Activated T-cell treated with anti-CD3 and anti-CD28 coated beads, Interleukin-2, amount 50 U/mL, for 1 hour (primary cell): ENCODE data around the gene ALAS1.
A peak's percentile ranks its signal among the peaks of the same experiment; 100 is the strongest.

ENCODE experiments used
- DNase-seq: peaks from one replicate; pipeline ENCODE4 v3.0.0-alpha.2; 2020

ALAS1 gene

DNA sequence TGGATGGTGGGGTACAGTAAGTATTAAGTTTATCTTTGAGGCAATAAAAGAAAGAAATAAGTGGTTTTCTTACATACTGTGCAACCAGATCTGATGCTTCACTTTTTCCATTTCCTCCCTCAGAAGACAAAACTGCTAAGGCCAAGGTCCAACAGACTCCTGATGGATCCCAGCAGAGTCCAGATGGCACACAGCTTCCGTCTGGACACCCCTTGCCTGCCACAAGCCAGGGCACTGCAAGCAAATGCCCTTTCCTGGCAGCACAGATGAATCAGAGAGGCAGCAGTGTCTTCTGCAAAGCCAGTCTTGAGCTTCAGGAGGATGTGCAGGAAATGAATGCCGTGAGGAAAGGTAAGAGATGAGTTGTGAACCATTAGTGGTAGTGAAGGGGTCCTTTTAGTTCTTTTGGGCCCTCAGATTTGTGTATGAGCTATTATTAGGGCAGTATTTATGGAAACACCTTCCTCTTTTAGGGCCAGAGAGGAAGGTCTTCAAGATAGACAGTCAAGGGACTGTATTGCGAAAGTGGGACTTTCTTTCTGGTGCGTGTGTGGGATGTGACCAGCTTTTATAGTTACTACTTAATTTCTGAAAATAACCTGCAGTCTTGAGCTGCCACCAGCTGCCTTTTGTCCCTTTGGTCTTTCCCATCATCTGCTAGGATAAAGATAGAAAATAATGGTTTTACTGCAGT lies 4.6 kb downstream of the ALAS1 start:
- no peak for DNase-seq

- no peak for DNase-seq
Observed at GRCh38 chr3:52203701-52204100, 5.7 kb downstream of the ALAS1 start.

GRCh38 chr3:52204337-52205073 lies 6.5 kb downstream of the ALAS1 start:
- DNase-seq: no peak

DNA sequence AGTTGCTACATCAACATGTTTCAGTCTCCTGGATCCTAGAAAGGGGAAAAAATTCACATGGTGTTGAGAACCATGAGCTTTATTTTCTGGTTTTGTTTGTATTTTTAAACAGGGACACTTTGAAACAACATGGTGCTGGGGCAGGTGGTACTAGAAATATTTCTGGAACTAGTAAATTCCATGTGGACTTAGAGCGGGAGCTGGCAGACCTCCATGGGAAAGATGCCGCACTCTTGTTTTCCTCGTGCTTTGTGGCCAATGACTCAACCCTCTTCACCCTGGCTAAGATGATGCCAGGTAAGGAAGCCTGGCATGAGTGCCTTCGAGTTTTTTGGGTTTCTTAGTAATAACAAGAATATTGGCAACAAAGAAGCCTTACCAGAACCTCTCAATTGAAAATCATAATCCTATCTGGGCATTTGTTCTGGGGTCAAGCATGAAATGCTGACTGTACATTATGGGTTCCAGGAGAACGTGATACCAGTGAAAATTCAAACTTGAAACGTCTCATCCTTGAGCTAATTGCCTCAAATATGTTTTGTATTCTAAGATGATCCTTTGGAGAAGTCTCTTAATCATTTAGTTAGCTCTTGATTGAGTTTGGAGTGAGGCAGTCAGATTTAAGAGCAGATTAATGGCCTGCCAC lies 7.9 kb downstream of the ALAS1 start:
- no peak for DNase-seq

DNA sequence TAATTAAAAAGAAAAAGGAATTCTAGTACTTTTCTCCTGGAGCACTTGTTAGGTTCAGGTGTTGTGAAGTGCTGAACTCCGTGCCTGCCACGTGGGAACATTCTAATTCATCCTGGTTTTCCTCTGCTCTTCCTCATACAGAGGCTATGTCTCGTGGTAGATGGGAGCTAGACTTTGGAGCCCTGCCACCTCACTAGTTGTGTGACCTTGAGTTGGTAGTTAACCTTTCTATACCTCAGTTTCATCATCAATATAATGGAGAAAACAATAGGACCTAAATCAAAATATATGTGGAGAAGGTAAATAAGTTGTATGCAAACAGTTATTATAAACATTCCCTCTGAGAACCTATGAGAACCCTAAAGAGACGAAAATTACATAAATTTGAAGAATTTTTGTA lies 10.6 kb downstream of the ALAS1 start:
- DNase-seq: no peak

- no peak for DNase-seq
Observed at GRCh38 chr3:52210037-52210436, 12.1 kb downstream of the ALAS1 start.

GRCh38 chr3:52210550-52211046 lies 12.6 kb downstream of the ALAS1 start:
- DNase-seq: no peak

- no peak for DNase-seq
Observed at GRCh38 chr3:52211268-52211891, 13.4 kb downstream of the ALAS1 start.

DNA sequence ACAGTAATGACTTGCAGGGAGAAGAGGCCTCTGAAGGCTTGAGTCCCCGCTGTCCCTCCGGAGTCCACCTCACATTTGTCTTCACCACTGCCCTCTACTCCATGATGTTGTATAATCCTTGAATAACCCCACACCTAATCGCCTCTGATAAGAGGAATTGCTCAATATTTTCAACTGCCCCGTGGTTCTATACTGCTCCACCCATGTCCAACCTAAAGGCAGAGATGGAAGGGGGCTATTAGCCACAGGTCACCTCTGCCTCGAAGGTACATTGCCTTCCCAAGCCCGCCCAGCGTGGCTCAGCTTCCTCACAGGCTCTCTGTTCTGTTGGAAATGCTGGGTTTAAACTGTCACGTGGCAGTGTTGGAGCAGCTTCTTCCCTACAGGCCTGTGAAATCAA lies 15.0 kb downstream of the ALAS1 start:
- no peak for DNase-seq

DNA sequence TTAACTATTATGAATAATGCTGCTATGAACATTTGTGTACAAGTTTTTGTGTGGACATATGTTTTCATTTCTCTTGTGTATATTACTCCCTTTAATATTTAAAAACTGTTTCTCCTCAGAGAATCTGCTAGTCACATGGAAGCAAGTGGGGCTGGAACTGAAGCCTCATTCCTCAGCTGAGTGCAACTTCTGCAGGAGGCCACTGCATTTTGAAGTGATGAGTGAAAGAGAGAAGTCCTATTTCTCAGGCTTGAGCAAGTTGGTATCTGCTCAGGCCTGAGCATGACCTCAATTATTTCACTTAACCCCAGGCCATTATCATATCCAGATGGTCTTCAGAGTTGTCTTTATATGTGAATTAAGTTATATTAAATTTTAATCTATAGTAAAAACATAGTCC lies 15.9 kb downstream of the ALAS1 start:
- no peak for DNase-seq

DNA sequence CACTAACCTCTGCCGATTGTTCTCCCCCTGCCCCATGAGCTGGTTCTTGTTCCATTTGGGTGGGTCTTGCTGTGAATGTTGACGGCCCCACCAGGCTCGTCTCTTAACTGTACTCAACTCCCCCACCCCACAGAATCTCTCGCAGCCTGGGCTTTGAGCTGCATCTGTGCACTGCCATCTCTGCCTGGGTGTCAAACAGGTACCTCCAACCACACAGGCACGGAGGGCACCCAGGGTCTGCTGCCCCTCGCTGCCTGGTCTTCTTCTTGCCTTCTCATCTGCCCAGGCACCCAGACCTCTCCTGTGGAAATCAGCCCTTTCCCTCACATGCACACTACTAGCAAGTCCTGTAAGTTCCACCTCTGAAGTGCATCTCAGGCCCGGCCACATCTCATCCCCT lies 17.4 kb downstream of the ALAS1 start:
- DNase-seq: no peak

GRCh38 chr3:52216585-52217408 lies 18.8 kb downstream of the ALAS1 start:
- DNase-seq: peak; percentile 75

DNA sequence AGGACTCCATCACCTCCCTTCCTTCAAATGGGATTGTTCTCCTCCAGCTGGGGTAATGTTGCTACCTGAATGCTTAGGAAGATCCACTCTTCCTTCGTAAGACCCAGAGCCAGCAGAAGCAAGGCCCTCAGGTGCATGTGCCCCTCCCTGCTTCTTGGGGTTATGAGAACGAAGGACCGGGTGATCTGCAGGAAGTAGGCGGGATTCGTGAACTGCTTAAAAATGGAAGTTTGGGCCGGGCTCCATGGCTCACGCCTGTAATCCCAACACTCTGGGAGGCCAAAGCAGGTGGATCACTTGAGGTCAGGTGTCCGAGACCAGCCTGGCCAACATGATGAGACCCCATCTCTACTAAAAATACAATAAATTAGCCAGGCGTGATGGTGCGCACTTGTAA lies 19.4 kb downstream of the ALAS1 start:
- no peak for DNase-seq

DNA sequence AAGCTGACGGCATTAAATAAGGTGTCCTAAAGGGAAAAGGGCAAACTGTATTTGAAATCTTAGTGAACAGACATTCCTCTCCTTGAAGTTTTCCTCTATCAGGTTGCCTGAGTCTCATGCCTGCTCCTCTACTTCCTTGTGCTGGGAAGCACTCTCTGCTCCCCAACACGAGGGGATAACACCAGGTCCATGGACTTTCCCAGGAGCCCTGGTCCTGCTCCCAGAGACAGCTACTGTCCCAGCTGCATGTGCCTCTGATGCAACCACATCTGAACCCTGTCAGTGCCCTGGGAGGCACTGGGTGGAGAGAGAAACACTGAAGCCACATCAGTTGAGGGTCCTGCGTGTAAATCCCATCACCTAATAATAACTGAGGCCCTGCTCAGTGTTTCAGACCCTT lies 20.1 kb downstream of the ALAS1 start:
- no peak for DNase-seq

DNA sequence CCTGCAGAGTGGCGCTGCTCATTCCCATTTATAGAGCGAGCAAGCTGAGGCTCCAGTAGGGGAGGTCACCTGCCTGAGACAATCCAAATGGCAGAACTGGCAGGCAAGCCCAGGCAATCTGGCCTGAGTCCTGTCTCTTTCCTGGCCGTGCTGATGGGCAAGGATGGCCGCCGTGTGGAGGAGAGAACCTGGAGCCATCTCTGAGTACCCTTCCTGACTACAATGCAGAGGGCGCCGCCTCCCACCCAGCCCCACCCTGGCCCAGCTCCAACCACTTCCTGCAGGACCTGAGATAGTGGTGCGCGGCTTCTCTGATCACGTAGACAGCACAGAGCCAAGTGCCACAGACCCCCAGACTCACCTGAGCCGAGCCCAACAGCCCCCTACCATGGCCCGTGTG lies 20.5 kb downstream of the ALAS1 start:
- peak; percentile 27 for DNase-seq

- DNase-seq: no peak
Observed at GRCh38 chr3:52218937-52219650, 21.1 kb downstream of the ALAS1 start.

GRCh38 chr3:52220380-52221026 lies 22.5 kb downstream of the ALAS1 start:
- DNase-seq: peak; percentile 91

- DNase-seq: no peak
Observed at GRCh38 chr3:52221141-52221562, 23.2 kb downstream of the ALAS1 start.

- peak; percentile 63 for DNase-seq
Observed at GRCh38 chr3:52221563-52222318, 23.8 kb downstream of the ALAS1 start.
